Ishikawa (cell line): Measurements from ENCODE around the gene WWOX.

ENCODE experiments used
- CEBPB ChIP-seq: IDR thresholded peaks from 2 replicates; pipeline ENCODE4 v1.6.1; 2012
- CREB1 ChIP-seq: IDR thresholded peaks from 2 replicates; pipeline ENCODE4 v1.6.1; 2012; ENCODE audit warnings: low read depth
- EGR1 ChIP-seq: IDR thresholded peaks from 2 replicates; pipeline ENCODE4 v1.6.1; 2012
- EP300 ChIP-seq: IDR thresholded peaks from 2 replicates; pipeline ENCODE4 v1.6.1; 2012; ENCODE audit warnings: borderline replicate concordance
- FOXM1 ChIP-seq: IDR thresholded peaks from 2 replicates; pipeline ENCODE4 v1.6.1; 2012; ENCODE audit warnings: low read depth, borderline replicate concordance
- MAX ChIP-seq: IDR thresholded peaks from 2 replicates; pipeline ENCODE4 v1.6.1; 2012
- NFIC ChIP-seq: IDR thresholded peaks from 2 replicates; pipeline ENCODE4 v1.6.1; 2012
- RAD21 ChIP-seq: IDR thresholded peaks from 2 replicates; pipeline ENCODE4 v1.6.1; 2012; ENCODE audit warnings: low read depth
- TAF1 ChIP-seq: IDR thresholded peaks from 2 replicates; pipeline ENCODE4 v1.6.1; 2012; ENCODE audit warnings: low read depth, mild to moderate bottlenecking
- TCF12 ChIP-seq: IDR thresholded peaks from 2 replicates; pipeline ENCODE4 v1.6.1; 2012; ENCODE audit warnings: low read depth
- TEAD4 ChIP-seq: IDR thresholded peaks from 2 replicates; pipeline ENCODE4 v1.6.1; 2012
- USF1 ChIP-seq: IDR thresholded peaks from 2 replicates; pipeline ENCODE4 v1.6.1; 2012
- YY1 ChIP-seq: IDR thresholded peaks from 2 replicates; pipeline ENCODE4 v1.6.1; 2012; ENCODE audit warnings: low read depth
- ZBTB7A ChIP-seq: IDR thresholded peaks from 2 replicates; pipeline ENCODE4 v1.6.1; 2012; ENCODE audit warnings: low read depth
- TF ChIP-seq, protein P1 (sequence below): IDR thresholded peaks from 2 replicates; pipeline ENCODE4 v1.6.1; 2012; ENCODE audit warnings: low read depth, mild to moderate bottlenecking

Gene WWOX

GRCh38 chr16:79165079-79165478 is 1065.6 kb downstream of the WWOX start:
- TF ChIP-seq RAD21 (no peak), ZBTB7A (no peak), CEBPB (no peak), MAX (no peak), TCF12 (no peak), FOXM1 (no peak), NFIC (no peak), USF1 (no peak), YY1 (no peak), TEAD4 (no peak), CREB1 (no peak), EP300 (no peak)
- TF ChIP-seq, protein P1, sequence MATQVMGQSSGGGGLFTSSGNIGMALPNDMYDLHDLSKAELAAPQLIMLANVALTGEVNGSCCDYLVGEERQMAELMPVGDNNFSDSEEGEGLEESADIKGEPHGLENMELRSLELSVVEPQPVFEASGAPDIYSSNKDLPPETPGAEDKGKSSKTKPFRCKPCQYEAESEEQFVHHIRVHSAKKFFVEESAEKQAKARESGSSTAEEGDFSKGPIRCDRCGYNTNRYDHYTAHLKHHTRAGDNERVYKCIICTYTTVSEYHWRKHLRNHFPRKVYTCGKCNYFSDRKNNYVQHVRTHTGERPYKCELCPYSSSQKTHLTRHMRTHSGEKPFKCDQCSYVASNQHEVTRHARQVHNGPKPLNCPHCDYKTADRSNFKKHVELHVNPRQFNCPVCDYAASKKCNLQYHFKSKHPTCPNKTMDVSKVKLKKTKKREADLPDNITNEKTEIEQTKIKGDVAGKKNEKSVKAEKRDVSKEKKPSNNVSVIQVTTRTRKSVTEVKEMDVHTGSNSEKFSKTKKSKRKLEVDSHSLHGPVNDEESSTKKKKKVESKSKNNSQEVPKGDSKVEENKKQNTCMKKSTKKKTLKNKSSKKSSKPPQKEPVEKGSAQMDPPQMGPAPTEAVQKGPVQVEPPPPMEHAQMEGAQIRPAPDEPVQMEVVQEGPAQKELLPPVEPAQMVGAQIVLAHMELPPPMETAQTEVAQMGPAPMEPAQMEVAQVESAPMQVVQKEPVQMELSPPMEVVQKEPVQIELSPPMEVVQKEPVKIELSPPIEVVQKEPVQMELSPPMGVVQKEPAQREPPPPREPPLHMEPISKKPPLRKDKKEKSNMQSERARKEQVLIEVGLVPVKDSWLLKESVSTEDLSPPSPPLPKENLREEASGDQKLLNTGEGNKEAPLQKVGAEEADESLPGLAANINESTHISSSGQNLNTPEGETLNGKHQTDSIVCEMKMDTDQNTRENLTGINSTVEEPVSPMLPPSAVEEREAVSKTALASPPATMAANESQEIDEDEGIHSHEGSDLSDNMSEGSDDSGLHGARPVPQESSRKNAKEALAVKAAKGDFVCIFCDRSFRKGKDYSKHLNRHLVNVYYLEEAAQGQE = no peak

DNA sequence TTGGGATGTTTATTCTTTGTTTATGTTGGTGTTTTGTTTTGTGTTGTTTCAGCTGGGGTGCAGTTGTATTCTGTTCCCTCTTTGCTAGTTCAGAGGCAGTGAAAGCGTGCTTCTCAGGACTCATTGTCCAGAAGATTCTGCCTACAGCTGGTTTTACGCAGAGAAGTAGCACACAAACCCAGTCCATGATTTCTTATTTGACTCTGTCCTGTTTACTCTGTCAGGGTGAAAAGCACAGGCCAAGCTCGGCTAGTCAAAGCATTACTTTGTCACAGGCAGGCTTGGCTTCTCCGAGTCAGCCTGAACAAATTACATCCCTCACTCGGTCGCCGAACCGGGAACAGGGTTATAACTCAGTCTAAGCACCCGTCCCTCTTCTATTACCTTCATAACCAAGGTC is 1066.1 kb downstream of the WWOX start:
- TF ChIP-seq RAD21 (no peak), ZBTB7A (no peak), CEBPB (no peak), NFIC (no peak), TEAD4 (no peak), CREB1 (no peak), TAF1 (no peak), USF1 (no peak), MAX (no peak), YY1 (no peak), EGR1 (no peak), TCF12 (no peak), FOXM1 (no peak)

- TF ChIP-seq, protein P1 = no peak
- no peak for TF ChIP-seq YY1
- no peak for TF ChIP-seq ZBTB7A
- TF ChIP-seq USF1 = no peak
- no peak for TF ChIP-seq FOXM1
- TF ChIP-seq TEAD4 = no peak
- no peak for TF ChIP-seq TCF12
- TF ChIP-seq MAX = no peak
- TF ChIP-seq CEBPB = no peak
- no peak for TF ChIP-seq TAF1
- no peak for TF ChIP-seq RAD21
- TF ChIP-seq CREB1 = no peak
- TF ChIP-seq EGR1 = no peak
- TF ChIP-seq EP300 = no peak
- no peak for TF ChIP-seq NFIC
These were observed 1068.4 kb downstream of the WWOX start for GRCh38 chr16:79167893-79168292.

DNA sequence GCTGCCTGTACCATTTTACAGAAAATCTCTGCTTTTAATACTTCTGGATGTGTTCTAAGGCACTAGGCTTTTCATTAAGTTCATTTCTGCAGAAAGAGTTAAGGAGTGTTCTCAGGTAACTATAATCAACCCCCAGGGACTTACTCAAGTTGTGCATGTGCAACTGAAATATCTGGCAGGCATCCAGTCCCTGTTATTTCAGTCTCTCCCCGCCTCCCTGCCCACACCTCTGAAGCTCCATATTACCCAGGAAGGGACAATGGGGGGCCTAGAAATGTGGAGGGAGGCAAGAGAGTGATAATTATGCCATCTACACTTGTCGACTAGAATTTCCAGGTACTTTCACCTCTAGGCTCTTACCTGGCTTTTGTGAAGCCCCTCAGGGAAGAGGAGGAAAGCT is 1068.9 kb downstream of the WWOX start:
- TF ChIP-seq TEAD4 = no peak
- no peak for TF ChIP-seq TCF12
- no peak for TF ChIP-seq EP300
- TF ChIP-seq ZBTB7A = no peak
- no peak for TF ChIP-seq TAF1
- no peak for TF ChIP-seq CEBPB

DNA sequence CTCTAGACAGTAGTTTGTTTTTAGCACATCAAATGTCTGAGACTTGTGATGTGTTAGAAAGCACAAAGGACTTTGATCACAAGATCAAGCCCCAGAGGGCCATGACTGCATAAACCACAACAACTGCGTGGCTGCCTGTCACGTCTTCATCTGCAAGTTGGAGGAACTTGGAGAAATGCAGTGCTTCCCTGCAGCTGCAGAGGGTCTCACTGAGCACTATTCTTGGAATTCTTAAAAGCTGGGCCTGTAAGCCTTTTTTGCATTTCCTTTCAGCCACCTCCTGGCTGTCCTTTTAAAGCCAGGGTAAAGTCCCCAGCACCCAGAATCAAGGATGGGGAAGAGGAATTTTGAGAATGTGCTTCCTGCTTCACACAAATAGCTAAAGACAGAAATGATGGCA is 1069.8 kb downstream of the WWOX start:
- TF ChIP-seq NFIC (no peak), MAX (no peak), TCF12 (no peak), CEBPB (no peak), RAD21 (no peak), EP300 (no peak), CREB1 (no peak), TEAD4 (no peak)
- TF ChIP-seq, protein P1 = no peak
